Measurements from ENCODE around the gene ZNF221.

- TF ChIP-seq POLR2A (IDR thresholded peaks at IDR 0.05), result no peak
- no peak for TF ChIP-seq CTCF (IDR thresholded peaks at IDR 0.05)
Measured at GRCh38 chr19:43940719-43941118, 10.3 kb upstream of the ZNF221 start.
